Measurements from ENCODE around the gene TLX3.
"Not testable (repeated sequence)": the region's sequence is repeated elsewhere in the genome, so short reads cannot be mapped to it uniquely, and the experiment has no call there.

GRCh38 chr5:171361151-171361550, 52.1 kb downstream of the TLX3 start:
- TF ChIP-seq, protein P1, sequence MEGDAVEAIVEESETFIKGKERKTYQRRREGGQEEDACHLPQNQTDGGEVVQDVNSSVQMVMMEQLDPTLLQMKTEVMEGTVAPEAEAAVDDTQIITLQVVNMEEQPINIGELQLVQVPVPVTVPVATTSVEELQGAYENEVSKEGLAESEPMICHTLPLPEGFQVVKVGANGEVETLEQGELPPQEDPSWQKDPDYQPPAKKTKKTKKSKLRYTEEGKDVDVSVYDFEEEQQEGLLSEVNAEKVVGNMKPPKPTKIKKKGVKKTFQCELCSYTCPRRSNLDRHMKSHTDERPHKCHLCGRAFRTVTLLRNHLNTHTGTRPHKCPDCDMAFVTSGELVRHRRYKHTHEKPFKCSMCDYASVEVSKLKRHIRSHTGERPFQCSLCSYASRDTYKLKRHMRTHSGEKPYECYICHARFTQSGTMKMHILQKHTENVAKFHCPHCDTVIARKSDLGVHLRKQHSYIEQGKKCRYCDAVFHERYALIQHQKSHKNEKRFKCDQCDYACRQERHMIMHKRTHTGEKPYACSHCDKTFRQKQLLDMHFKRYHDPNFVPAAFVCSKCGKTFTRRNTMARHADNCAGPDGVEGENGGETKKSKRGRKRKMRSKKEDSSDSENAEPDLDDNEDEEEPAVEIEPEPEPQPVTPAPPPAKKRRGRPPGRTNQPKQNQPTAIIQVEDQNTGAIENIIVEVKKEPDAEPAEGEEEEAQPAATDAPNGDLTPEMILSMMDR (IDR thresholded peaks at IDR 0.05), result not testable (repeated sequence)
- TF ChIP-seq, protein P2, sequence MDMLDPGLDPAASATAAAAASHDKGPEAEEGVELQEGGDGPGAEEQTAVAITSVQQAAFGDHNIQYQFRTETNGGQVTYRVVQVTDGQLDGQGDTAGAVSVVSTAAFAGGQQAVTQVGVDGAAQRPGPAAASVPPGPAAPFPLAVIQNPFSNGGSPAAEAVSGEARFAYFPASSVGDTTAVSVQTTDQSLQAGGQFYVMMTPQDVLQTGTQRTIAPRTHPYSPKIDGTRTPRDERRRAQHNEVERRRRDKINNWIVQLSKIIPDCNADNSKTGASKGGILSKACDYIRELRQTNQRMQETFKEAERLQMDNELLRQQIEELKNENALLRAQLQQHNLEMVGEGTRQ (CRISPR knock-in tag; IDR thresholded peaks at IDR 0.05), result not testable (repeated sequence)
- not testable (repeated sequence) for TF ChIP-seq ATF1 (CRISPR knock-in tag; IDR thresholded peaks at IDR 0.05); SP1 (CRISPR knock-in tag; conservative IDR thresholded peaks at IDR 0.05); GABPB1 (CRISPR knock-in tag; IDR thresholded peaks at IDR 0.05)
- TF ChIP-seq, protein P3, sequence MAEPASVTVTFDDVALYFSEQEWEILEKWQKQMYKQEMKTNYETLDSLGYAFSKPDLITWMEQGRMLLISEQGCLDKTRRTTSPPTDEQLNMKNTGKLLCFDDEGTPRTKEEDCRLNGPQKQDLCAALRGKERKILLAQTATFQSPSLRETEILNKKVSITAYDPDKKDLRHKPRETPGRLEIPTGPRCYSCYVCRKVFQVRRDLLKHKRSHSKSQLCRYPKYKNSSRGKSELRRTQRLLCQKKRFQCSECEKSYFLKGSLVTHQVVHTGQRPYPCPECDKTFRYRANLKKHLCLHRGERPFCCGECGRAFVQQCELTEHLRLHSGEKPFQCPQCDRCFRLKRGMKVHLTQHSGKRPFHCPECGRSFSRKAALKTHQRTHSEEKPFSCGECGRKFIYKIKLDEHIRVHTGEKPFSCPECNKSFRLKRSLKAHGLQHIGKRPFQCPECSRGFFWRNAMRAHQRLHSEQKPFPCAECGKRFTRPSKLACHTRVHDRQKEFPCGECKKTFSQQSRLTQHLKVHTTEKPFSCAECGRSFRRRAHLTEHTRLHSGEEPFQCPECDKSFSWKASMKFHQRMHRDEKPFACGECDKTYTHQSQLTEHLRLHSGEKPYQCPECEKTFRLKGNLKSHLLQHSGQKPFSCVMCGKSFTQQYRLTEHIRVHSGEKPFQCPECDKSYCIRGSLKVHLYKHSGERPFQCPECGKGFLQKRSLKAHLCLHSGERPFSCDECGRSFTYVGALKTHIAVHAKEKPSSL (CRISPR knock-in tag; conservative IDR thresholded peaks at IDR 0.05), result not testable (repeated sequence)

Measured in WTC11 (cell line).